ENCODE measurements around the gene HELQ. TPM values are rescaled to one million over a fixed set of nuclear protein-coding genes. Genes with fewer than 3 reads are reported as not detected.

The HELQ gene
- total and polyA plus RNA-seq, 2 of the 13 experiments (the other 11 are each of a cell fraction or from before 2014, with no cell fraction given): 6.6 to 10.8 TPM

DNA sequence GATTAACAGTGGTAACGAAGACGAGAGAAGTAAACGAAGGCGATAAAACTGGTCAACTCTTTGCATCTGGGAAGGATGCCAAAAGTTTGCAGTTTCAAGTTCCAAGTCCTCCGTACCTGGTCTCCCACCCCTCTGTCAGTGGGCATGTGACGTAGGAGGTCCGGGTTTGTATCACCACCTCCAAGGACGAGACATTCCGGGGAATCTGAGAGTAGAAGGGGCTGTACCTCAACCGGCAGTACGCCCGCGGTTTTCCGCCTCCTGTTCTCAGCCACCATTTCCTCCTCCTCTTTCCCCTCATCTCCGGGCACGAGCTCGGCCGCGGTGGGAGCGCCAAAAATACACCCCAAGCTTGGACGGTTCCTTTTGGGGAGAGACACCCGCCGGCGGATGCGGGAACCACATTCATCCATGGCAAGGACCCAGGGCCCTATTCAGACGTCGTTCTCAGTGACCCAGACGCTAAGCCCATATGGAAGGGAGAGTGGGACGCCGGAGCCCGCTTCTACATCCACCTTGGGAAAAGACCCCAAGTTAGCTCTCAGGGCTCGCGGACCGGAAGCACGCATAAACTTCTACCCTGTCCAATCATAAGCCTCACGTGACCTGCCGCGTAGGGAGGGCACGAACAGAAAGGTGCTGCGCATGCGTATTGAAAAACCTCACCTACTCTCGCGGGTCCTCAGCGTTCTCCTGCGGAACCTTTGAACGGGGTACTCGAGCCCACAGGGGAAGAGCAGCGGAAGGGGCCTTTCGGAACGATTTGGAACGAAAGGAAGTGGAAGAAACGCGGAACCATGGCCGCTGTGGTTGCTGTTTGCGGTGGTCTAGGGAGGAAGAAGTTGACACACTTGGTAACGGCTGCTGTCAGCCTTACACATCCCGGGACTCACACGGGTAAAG is at the start of gene HELQ, which contains the start of gene MRPS18C (continued):
- TF ChIP-seq CREB3 (CRISPR knock-in tag; IDR thresholded peaks at IDR 0.05) (0 out of 2 replicates have a peak, but pooled peaks have one; percentile 51), ZNF263 (CRISPR knock-in tag; IDR thresholded peaks at IDR 0.05) (peak; percentile 37; the same call in 1 of the 2 replicates), SMAD3 (CRISPR knock-in tag; IDR thresholded peaks at IDR 0.05) (peak; percentile 98), NFYB (CRISPR knock-in tag; IDR thresholded peaks at IDR 0.05) (peak; percentile 79), ZNF782 (CRISPR knock-in tag; IDR thresholded peaks at IDR 0.05; ENCODE audit: borderline replicate concordance) (peak; percentile 77; the same call in 1 of the 2 replicates), AFF4 (CRISPR knock-in tag; IDR thresholded peaks at IDR 0.05) (peak; percentile 63; the same call in 1 of the 2 replicates), ZNF230 (CRISPR knock-in tag; IDR thresholded peaks at IDR 0.05) (peak; percentile 60; the same call in 1 of the 2 replicates), ZKSCAN1 (IDR thresholded peaks at IDR 0.05; ENCODE audit: low read length) (0 out of 2 replicates have a peak, but pooled peaks have one; percentile 42), RNF219 (CRISPR knock-in tag; IDR thresholded peaks at IDR 0.05) (no peak), EZH2 (conservative IDR thresholded peaks at IDR 0.05; ENCODE audit: low read depth, low read length) (no peak), ZNF12 (CRISPR knock-in tag; IDR thresholded peaks at IDR 0.05) (peak; percentile 79; the same call in 1 of the 2 replicates), MTF2 (CRISPR knock-in tag; IDR thresholded peaks at IDR 0.05; ENCODE audit: borderline replicate concordance) (no peak), MAFF (IDR thresholded peaks at IDR 0.05; ENCODE audit: low read depth, low read length) (no peak), MBNL3 (CRISPR knock-in tag; conservative IDR thresholded peaks at IDR 0.05) (no peak), ZNF207 (IDR thresholded peaks at IDR 0.05; ENCODE audit: borderline replicate concordance) (no peak), ZNF543 (CRISPR knock-in tag; IDR thresholded peaks at IDR 0.05) (peak; percentile 41; the same call in 1 of the 2 replicates)
- TF ChIP-seq, protein P1, sequence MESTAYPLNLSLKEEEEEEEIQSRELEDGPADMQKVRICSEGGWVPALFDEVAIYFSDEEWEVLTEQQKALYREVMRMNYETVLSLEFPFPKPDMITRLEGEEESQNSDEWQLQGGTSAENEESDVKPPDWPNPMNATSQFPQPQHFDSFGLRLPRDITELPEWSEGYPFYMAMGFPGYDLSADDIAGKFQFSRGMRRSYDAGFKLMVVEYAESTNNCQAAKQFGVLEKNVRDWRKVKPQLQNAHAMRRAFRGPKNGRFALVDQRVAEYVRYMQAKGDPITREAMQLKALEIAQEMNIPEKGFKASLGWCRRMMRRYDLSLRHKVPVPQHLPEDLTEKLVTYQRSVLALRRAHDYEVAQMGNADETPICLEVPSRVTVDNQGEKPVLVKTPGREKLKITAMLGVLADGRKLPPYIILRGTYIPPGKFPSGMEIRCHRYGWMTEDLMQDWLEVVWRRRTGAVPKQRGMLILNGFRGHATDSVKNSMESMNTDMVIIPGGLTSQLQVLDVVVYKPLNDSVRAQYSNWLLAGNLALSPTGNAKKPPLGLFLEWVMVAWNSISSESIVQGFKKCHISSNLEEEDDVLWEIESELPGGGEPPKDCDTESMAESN (CRISPR knock-in tag; conservative IDR thresholded peaks at IDR 0.05): peak; percentile 77
- TF ChIP-seq, protein P2, sequence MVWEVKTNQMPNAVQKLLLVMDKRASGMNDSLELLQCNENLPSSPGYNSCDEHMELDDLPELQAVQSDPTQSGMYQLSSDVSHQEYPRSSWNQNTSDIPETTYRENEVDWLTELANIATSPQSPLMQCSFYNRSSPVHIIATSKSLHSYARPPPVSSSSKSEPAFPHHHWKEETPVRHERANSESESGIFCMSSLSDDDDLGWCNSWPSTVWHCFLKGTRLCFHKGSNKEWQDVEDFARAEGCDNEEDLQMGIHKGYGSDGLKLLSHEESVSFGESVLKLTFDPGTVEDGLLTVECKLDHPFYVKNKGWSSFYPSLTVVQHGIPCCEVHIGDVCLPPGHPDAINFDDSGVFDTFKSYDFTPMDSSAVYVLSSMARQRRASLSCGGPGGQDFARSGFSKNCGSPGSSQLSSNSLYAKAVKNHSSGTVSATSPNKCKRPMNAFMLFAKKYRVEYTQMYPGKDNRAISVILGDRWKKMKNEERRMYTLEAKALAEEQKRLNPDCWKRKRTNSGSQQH (CRISPR knock-in tag; IDR thresholded peaks at IDR 0.05; ENCODE audit: low read depth): peak; percentile 97; the same call in 1 of the 2 replicates
